ENCODE data around the gene PHKG1.
A peak's percentile ranks its signal among the peaks of the same experiment; 100 is the strongest.
"Not testable (repeated sequence)": the region's sequence is repeated elsewhere in the genome, so short reads cannot be mapped to it uniquely, and the experiment has no call there.

PHKG1 gene

GRCh38 chr7:56107954-56108258, 15.2 kb upstream of the PHKG1 start:
- no peak for DNase-seq (ENCODE audit: low read depth, low spot score)
- TF ChIP-seq POLR2AphosphoS5 (IDR thresholded peaks at IDR 0.05; ENCODE audit: borderline replicate concordance, low read depth, low read length) (no peak), FOXP2 (optimal IDR thresholded peaks at IDR 0.05; ENCODE audit: control extremely low read depth, extremely low read length, insufficient read depth) (no peak), EZH2 (IDR thresholded peaks at IDR 0.05) (no peak)
- no peak overlapping the region for H3K9ac ChIP-seq (ENCODE audit: insufficient read length)
- H3K27ac ChIP-seq, result no peak overlapping the region
- peaks cover 19% of the 10 kb centered on the region for H3K36me3 ChIP-seq (ENCODE audit: insufficient read depth, low read length)
- no peak overlapping the region for H3K4me3 ChIP-seq
- no peaks in the 10 kb centered on the region for H3K9me3 ChIP-seq (ENCODE audit: low read depth, low read length)

- TF ChIP-seq FOXP2 (optimal IDR thresholded peaks at IDR 0.05; ENCODE audit: control extremely low read depth, extremely low read length, insufficient read depth), result no peak
- TF ChIP-seq EZH2 (IDR thresholded peaks at IDR 0.05), result no peak
- TF ChIP-seq POLR2AphosphoS5 (IDR thresholded peaks at IDR 0.05; ENCODE audit: borderline replicate concordance, low read depth, low read length), result peak; percentile 81
- H3K9me3 ChIP-seq (ENCODE audit: low read depth, low read length), result no peaks in the 10 kb centered on the region
- H3K36me3 ChIP-seq (ENCODE audit: insufficient read depth, low read length), result peaks cover 34% of the 10 kb centered on the region
- H3K4me3 ChIP-seq, result peak within 1 kb of the TSS; percentile 90
- H3K9ac ChIP-seq (ENCODE audit: insufficient read length), result peak within 1 kb of the TSS; percentile 94
- peak; percentile 88 for DNase-seq (ENCODE audit: low read depth, low spot score)
- H3K27ac ChIP-seq, result peak within 1 kb of the TSS; percentile 65; the same call in 1 of the 2 replicates
These were observed 13.6 kb upstream of the PHKG1 start, which contains the start of gene CHCHD2 for GRCh38 chr7:56106108-56107073. Gene CHCHD2 (minus strand): TSS chr7:56106476. CDS start chr7:56106413, 63 bp downstream.

- Histone ChIP-seq H3K4me3 (peak overlapping the region; percentile 90), H3K9ac (ENCODE audit: insufficient read length) (peak overlapping the region; percentile 94), H3K9me3 (ENCODE audit: low read depth, low read length) (no peaks in the 10 kb centered on the region), H3K27ac (no peak overlapping the region; the same call in 1 of the 2 replicates), H3K36me3 (ENCODE audit: insufficient read depth, low read length) (peaks cover 43% of the 10 kb centered on the region)
- no peak for TF ChIP-seq POLR2AphosphoS5 (IDR thresholded peaks at IDR 0.05; ENCODE audit: borderline replicate concordance, low read depth, low read length)
- no peak for TF ChIP-seq FOXP2 (optimal IDR thresholded peaks at IDR 0.05; ENCODE audit: control extremely low read depth, extremely low read length, insufficient read depth)
- TF ChIP-seq EZH2 (IDR thresholded peaks at IDR 0.05), result no peak
- no peak for DNase-seq (ENCODE audit: low read depth, low spot score)
These were observed 12.8 kb upstream of the PHKG1 start for GRCh38 chr7:56105508-56105907.

GRCh38 chr7:56104138-56104537, 11.4 kb upstream of the PHKG1 start:
- H3K9ac ChIP-seq (ENCODE audit: insufficient read length); H3K4me3 ChIP-seq; DNase-seq (ENCODE audit: low read depth, low spot score); H3K9me3 ChIP-seq (ENCODE audit: low read depth, low read length); H3K27ac ChIP-seq: not testable (repeated sequence)
- peaks cover 57% of the 10 kb centered on the region for H3K36me3 ChIP-seq (ENCODE audit: insufficient read depth, low read length)

- Histone ChIP-seq H3K27ac (no peak overlapping the region), H3K9me3 (ENCODE audit: low read depth, low read length) (no peaks in the 10 kb centered on the region), H3K9ac (ENCODE audit: insufficient read length) (no peak overlapping the region), H3K4me3 (no peak overlapping the region), H3K36me3 (ENCODE audit: insufficient read depth, low read length) (peaks cover 52% of the 10 kb centered on the region)
- TF ChIP-seq POLR2AphosphoS5 (IDR thresholded peaks at IDR 0.05; ENCODE audit: borderline replicate concordance, low read depth, low read length) (no peak), EZH2 (IDR thresholded peaks at IDR 0.05) (no peak)
- no peak for DNase-seq (ENCODE audit: low read depth, low spot score)
These were observed 6.9 kb upstream of the PHKG1 start for GRCh38 chr7:56099653-56100052.

GRCh38 chr7:56098187-56099008, 5.6 kb upstream of the PHKG1 start:
- not testable (repeated sequence) for DNase-seq (ENCODE audit: low read depth, low spot score); H3K27ac ChIP-seq; H3K9me3 ChIP-seq (ENCODE audit: low read depth, low read length); H3K4me3 ChIP-seq; H3K9ac ChIP-seq (ENCODE audit: insufficient read length)
- TF ChIP-seq POLR2AphosphoS5 (IDR thresholded peaks at IDR 0.05; ENCODE audit: borderline replicate concordance, low read depth, low read length), result 0 out of 2 replicates have a peak, but pooled peaks have one; percentile 9
- H3K36me3 ChIP-seq (ENCODE audit: insufficient read depth, low read length), result peaks cover 43% of the 10 kb centered on the region

- TF ChIP-seq POLR2AphosphoS5 (IDR thresholded peaks at IDR 0.05; ENCODE audit: borderline replicate concordance, low read depth, low read length) (no peak), EZH2 (IDR thresholded peaks at IDR 0.05) (no peak)
- Histone ChIP-seq H3K4me3 (no peak overlapping the region), H3K9ac (ENCODE audit: insufficient read length) (no peak overlapping the region), H3K9me3 (ENCODE audit: low read depth, low read length) (no peaks in the 10 kb centered on the region), H3K36me3 (ENCODE audit: insufficient read depth, low read length) (peaks cover 36% of the 10 kb centered on the region), H3K27ac (no peak overlapping the region)
- DNase-seq (ENCODE audit: low read depth, low spot score), result no peak
These were observed 4.9 kb upstream of the PHKG1 start for GRCh38 chr7:56097700-56098099.

- not testable (repeated sequence) for H3K9me3 ChIP-seq (ENCODE audit: low read depth, low read length); H3K9ac ChIP-seq (ENCODE audit: insufficient read length); DNase-seq (ENCODE audit: low read depth, low spot score); H3K27ac ChIP-seq; H3K4me3 ChIP-seq; H3K36me3 ChIP-seq (ENCODE audit: insufficient read depth, low read length)
These were observed 364 bp downstream of the PHKG1 start for GRCh38 chr7:56092388-56092787.

Measured in SK-N-MC (cell line).